ENCODE data around the gene TTC3. TPM values are rescaled to one million over a fixed set of nuclear protein-coding genes. Genes with fewer than 3 reads are reported as not detected.

The TTC3 gene
- total and polyA plus RNA-seq, 2 of the 13 experiments (the other 11 are each of a cell fraction or from before 2014, with no cell fraction given), result 55.7 to 108 TPM

- ChIA-PET CTCF (ENCODE audit: low intra/inter-chr PET ratio, low total read pairs) (no interaction called here), POLR2A (no interaction called here)
- Histone ChIP-seq H4K20me1 (ENCODE audit: insufficient read depth, low read length) (no peaks in the 10 kb centered on the region), H3K79me2 (ENCODE audit: insufficient read depth, low read length) (no peaks in the 10 kb centered on the region), H3K4me1 (ENCODE audit: insufficient read depth, low read length) (no peaks in the 10 kb centered on the region), H3K27ac (ENCODE audit: extremely low read length, insufficient read depth, low read length) (no peak overlapping the region), H3K9ac (ENCODE audit: insufficient read depth, low read depth, low read length) (no peak overlapping the region), H3K36me3 (replicated peaks in 1 of 2; ENCODE audit: control insufficient read depth in 1 of 2, insufficient read depth in 2 of 2, low read length in 2 of 2) (peaks cover 15 to 44% of the 10 kb centered on the region in 2 experiments), H3K9me3 (ENCODE audit: low read length) (no peaks in the 10 kb centered on the region), H3K4me3 (replicated peaks in 1 of 3; ENCODE audit: insufficient read depth in 1 of 3, low read depth in 2 of 3, low read length in 3 of 3) (no peak overlapping the region), H3K27me3 (ENCODE audit: control insufficient read depth in 1 of 2, insufficient read depth in 2 of 2, low read length in 2 of 2) (no peaks in the 10 kb centered on the region), H2AFZ (ENCODE audit: low read length) (no peak overlapping the region), H3K4me2 (ENCODE audit: low read depth, low read length) (no peak overlapping the region)
- no peak for TF ChIP-seq ZSCAN29 (CRISPR knock-in tag; conservative IDR thresholded peaks at IDR 0.05)
- no peak for TF ChIP-seq YY1 (IDR thresholded peaks at IDR 0.05; ENCODE audit: insufficient read depth, insufficient replicate concordance, low read depth, low read length)
- no peak for TF ChIP-seq ZBTB20 (CRISPR knock-in tag; IDR thresholded peaks at IDR 0.05; ENCODE audit: borderline replicate concordance, low read depth)
- TF ChIP-seq CCDC6 (CRISPR knock-in tag; IDR thresholded peaks at IDR 0.05), result no peak
- TF ChIP-seq ZNF616 (CRISPR knock-in tag; IDR thresholded peaks at IDR 0.05; ENCODE audit: low read depth), result no peak
- WGBS (ENCODE audit: low lambda C conversion rate), result 99% methylated on average over 3 of the region's 3 CpGs
- FAIRE-seq (no peak), ATAC-seq (no peak), DNase-seq (ENCODE audit: low spot score) (no peak)
- intact Hi-C loops (cut with micrococcal nuclease; ENCODE audit: unreplicated experiment) (no loop called here), in situ Hi-C loops (cut with HindIII; ENCODE audit: extremely low pct_ligation_motif_present, low pct_unique_long_range_greater_than_20kb) (no loop called here)
- no TSS peak for BruUV-seq (replicated peaks)
Measured at GRCh38 chr21:37139154-37139553, 66.1 kb downstream of the TTC3 start.

GRCh38 chr21:37139902-37140301 lies 66.8 kb downstream of the TTC3 start:
- H3K36me3 ChIP-seq (replicated peaks in 1 of 2; ENCODE audit: control insufficient read depth in 1 of 2, insufficient read depth in 2 of 2, low read length in 2 of 2), result peaks cover 18 to 44% of the 10 kb centered on the region in 2 experiments
- 98% methylated on average over 4 of the region's 4 CpGs for WGBS (ENCODE audit: low lambda C conversion rate)
- H3K9me3 ChIP-seq (ENCODE audit: low read length), result no peaks in the 10 kb centered on the region
- no peaks in the 10 kb centered on the region for H3K4me1 ChIP-seq (ENCODE audit: insufficient read depth, low read length)
- ATAC-seq, result no peak
- ChIA-PET POLR2A (no interaction called here), CTCF (ENCODE audit: low intra/inter-chr PET ratio, low total read pairs) (no interaction called here)
- BruUV-seq (replicated peaks), result no TSS peak
- H3K9ac ChIP-seq (ENCODE audit: insufficient read depth, low read depth, low read length), result no peak overlapping the region
- no peak for DNase-seq (ENCODE audit: low spot score)
- no peak overlapping the region for H3K27ac ChIP-seq (ENCODE audit: extremely low read length, insufficient read depth, low read length)
- intact Hi-C loops (cut with micrococcal nuclease; ENCODE audit: unreplicated experiment), result no loop called here
- TF ChIP-seq NFAT5 (CRISPR knock-in tag; IDR thresholded peaks at IDR 0.05) (no peak), BCL3 (CRISPR knock-in tag; IDR thresholded peaks at IDR 0.05) (no peak), ZNF788 (CRISPR knock-in tag; IDR thresholded peaks at IDR 0.05; ENCODE audit: borderline replicate concordance) (no peak), ZNF749 (CRISPR knock-in tag; IDR thresholded peaks at IDR 0.05; ENCODE audit: borderline replicate concordance) (no peak), ZFP41 (CRISPR knock-in tag; IDR thresholded peaks at IDR 0.05; ENCODE audit: borderline replicate concordance) (no peak), ARNT (IDR thresholded peaks at IDR 0.05) (no peak)
- no peak overlapping the region for H3K4me3 ChIP-seq (replicated peaks in 1 of 3; ENCODE audit: insufficient read depth in 1 of 3, low read depth in 2 of 3, low read length in 3 of 3)
- H4K20me1 ChIP-seq (ENCODE audit: insufficient read depth, low read length), result no peaks in the 10 kb centered on the region
- FAIRE-seq, result no peak
- in situ Hi-C loops (cut with HindIII; ENCODE audit: extremely low pct_ligation_motif_present, low pct_unique_long_range_greater_than_20kb), result no loop called here
- no peaks in the 10 kb centered on the region for H3K79me2 ChIP-seq (ENCODE audit: insufficient read depth, low read length)
- no peaks in the 10 kb centered on the region for H3K27me3 ChIP-seq (ENCODE audit: control insufficient read depth in 1 of 2, insufficient read depth in 2 of 2, low read length in 2 of 2)
- no peak overlapping the region for H2AFZ ChIP-seq (ENCODE audit: low read length)
- no peak overlapping the region for H3K4me2 ChIP-seq (ENCODE audit: low read depth, low read length)

Data from HepG2 (cell line).